ENCODE measurements around the gene NPTN. TPM values are rescaled to one million over a fixed set of nuclear protein-coding genes. Genes with fewer than 3 reads are reported as not detected.

The NPTN gene
- polyA plus RNA-seq, 1 donor (not counting 4 experiments of a cell fraction or from before 2014, with no cell fraction given), result 223 TPM

GRCh38 chr15:73541479-73541878, 91.7 kb downstream of the NPTN start:
- no peak for FAIRE-seq
- Histone ChIP-seq H2AFZ (ENCODE audit: control insufficient read depth, low read length) (no peak overlapping the region), H3K9ac (ENCODE audit: control insufficient read depth, extremely low read depth, insufficient read depth, low read length) (no peak overlapping the region), H3K9me1 (ENCODE audit: control insufficient read depth, extremely low read depth, insufficient read depth, low read length) (no peaks in the 10 kb centered on the region), H3K9me3 (ENCODE audit: control insufficient read depth, low read depth, low read length) (no peaks in the 10 kb centered on the region), H3K79me2 (ENCODE audit: control insufficient read depth, insufficient read depth, low read length) (no peaks in the 10 kb centered on the region), H3K36me3 (ENCODE audit: control insufficient read depth in 2 of 2, extremely low read depth in 1 of 2, insufficient read depth in 2 of 2, low read length in 2 of 2) (no peaks in the 10 kb centered on the region), H3K4me3 (ENCODE audit: control insufficient read depth in 2 of 3, extremely low read depth in 1 of 3, insufficient read depth in 2 of 3, low read depth in 1 of 3, low read length in 3 of 3) (no peak overlapping the region), H3K27ac (ENCODE audit: control insufficient read depth, insufficient read depth, low read length) (no peak overlapping the region), H4K20me1 (ENCODE audit: control insufficient read depth, extremely low read depth, insufficient read depth, low read length) (no peaks in the 10 kb centered on the region), H3K4me1 (ENCODE audit: control insufficient read depth, extremely low read depth, insufficient read depth, low read length) (peaks cover 6% of the 10 kb centered on the region), H3K27me3 (ENCODE audit: control insufficient read depth, extremely low read depth, insufficient read depth, low read length) (no peaks in the 10 kb centered on the region), H3K4me2 (ENCODE audit: control insufficient read depth, extremely low read depth, insufficient read depth, low read depth, low read length) (no peak overlapping the region)
- dilution Hi-C loops (cut with MboI; ENCODE audit: extremely low pct_ligation_motif_present, low sequenced_read_pairs), result no loop called here
- TF ChIP-seq CTCF (optimal IDR thresholded peaks at IDR 0.05 in 1 of 3, IDR thresholded peaks at IDR 0.05 in 1 of 3, conservative IDR thresholded peaks at IDR 0.05 in 1 of 3; ENCODE audit: extremely low read depth in 1 of 3, insufficient read depth in 2 of 3, low read length in 3 of 3) (no peak), EZH2 (IDR thresholded peaks at IDR 0.05; ENCODE audit: low read length) (no peak)
- no peak for DNase-seq (ENCODE audit: low read depth, low spot score)

- FAIRE-seq, result no peak
- Histone ChIP-seq H3K9ac (ENCODE audit: control insufficient read depth, extremely low read depth, insufficient read depth, low read length) (no peak overlapping the region), H3K4me2 (ENCODE audit: control insufficient read depth, extremely low read depth, insufficient read depth, low read depth, low read length) (no peak overlapping the region), H3K27ac (ENCODE audit: control insufficient read depth, insufficient read depth, low read length) (no peak overlapping the region), H3K4me3 (ENCODE audit: control insufficient read depth in 2 of 3, extremely low read depth in 1 of 3, insufficient read depth in 2 of 3, low read depth in 1 of 3, low read length in 3 of 3) (no peak overlapping the region), H3K4me1 (ENCODE audit: control insufficient read depth, extremely low read depth, insufficient read depth, low read length) (peaks cover 6% of the 10 kb centered on the region), H3K36me3 (ENCODE audit: control insufficient read depth in 2 of 2, extremely low read depth in 1 of 2, insufficient read depth in 2 of 2, low read length in 2 of 2) (no peaks in the 10 kb centered on the region), H4K20me1 (ENCODE audit: control insufficient read depth, extremely low read depth, insufficient read depth, low read length) (no peaks in the 10 kb centered on the region), H3K9me1 (ENCODE audit: control insufficient read depth, extremely low read depth, insufficient read depth, low read length) (no peaks in the 10 kb centered on the region), H3K9me3 (ENCODE audit: control insufficient read depth, low read depth, low read length) (no peaks in the 10 kb centered on the region), H2AFZ (ENCODE audit: control insufficient read depth, low read length) (no peak overlapping the region), H3K27me3 (ENCODE audit: control insufficient read depth, extremely low read depth, insufficient read depth, low read length) (no peaks in the 10 kb centered on the region), H3K79me2 (ENCODE audit: control insufficient read depth, insufficient read depth, low read length) (no peaks in the 10 kb centered on the region)
- no peak for TF ChIP-seq EZH2 (IDR thresholded peaks at IDR 0.05; ENCODE audit: low read length)
- no peak for DNase-seq (ENCODE audit: low read depth, low spot score)
- dilution Hi-C loops (cut with MboI; ENCODE audit: extremely low pct_ligation_motif_present, low sequenced_read_pairs), result no loop called here
Observed at GRCh38 chr15:73540161-73540560, 93.0 kb downstream of the NPTN start.

Measured in keratinocyte (primary cell).